Bronchial epithelial cell (primary cell): ENCODE measurements around the gene COBL. TPM values are rescaled to one million over a fixed set of nuclear protein-coding genes. Genes with fewer than 3 reads are reported as not detected.

Experiments
- DNase-seq: peaks from one replicate; pipeline ENCODE4 v3.0.0-alpha.2; 2010; ENCODE audit warnings: low read depth
- FAIRE-seq: peaks from 2 replicates; lab custom pipeline; 2011; peaks lifted over from hg19 to GRCh38; lab: Jason Lieb, UNC
- H3K27me3 ChIP-seq: 2 replicates; pipeline ENCODE4 v1.5.1; 2011; ENCODE audit warnings: low read length; ENCODE audit not compliant: control insufficient read depth, insufficient read depth
- H3K36me3 ChIP-seq: 2 replicates; pipeline ENCODE4 v1.5.1; 2011; ENCODE audit warnings: low read length; ENCODE audit not compliant: control insufficient read depth, insufficient read depth
- H3K4me3 ChIP-seq: 2 replicates; pipeline ENCODE4 v1.5.1; 2011; ENCODE audit warnings: mild to moderate bottlenecking, low read depth, low read length, control low read depth
- CTCF ChIP-seq: IDR thresholded peaks from 2 replicates; pipeline ENCODE4 v1.5.1; 2011; ENCODE audit warnings: mild to moderate bottlenecking, moderate library complexity, low read length, control low read depth, inconsistent platforms; ENCODE audit not compliant: insufficient read depth, severe bottlenecking
- total RNA-seq: library from RNA; depleted of rRNA; stranded (reverse); fragments of >200 nt; gene quantifications from 2 replicates; pipeline ENCODE4 v1.2.1, GENCODE V29; 2014

Gene COBL
- total RNA-seq, 1 donor from 2014 or later: 1.1 TPM

- Histone ChIP-seq H3K36me3 (no peaks in the 10 kb centered on the region), H3K27me3 (no peaks in the 10 kb centered on the region), H3K4me3 (no peak overlapping the region)
- FAIRE-seq: no peak
- no peak for DNase-seq
- no peak for TF ChIP-seq CTCF
Observed at GRCh38 chr7:51354434-51354833, 37.8 kb upstream of the COBL start.

GRCh38 chr7:51352174-51353100 lies 35.8 kb upstream of the COBL start:
- no peak for TF ChIP-seq CTCF
- DNase-seq: no peak
- Histone ChIP-seq H3K4me3 (no peak overlapping the region), H3K27me3 (no peaks in the 10 kb centered on the region), H3K36me3 (no peaks in the 10 kb centered on the region)
- no peak for FAIRE-seq

GRCh38 chr7:51351661-51352060 lies 35.1 kb upstream of the COBL start:
- FAIRE-seq (no peak), DNase-seq (no peak)
- H3K36me3 ChIP-seq: no peaks in the 10 kb centered on the region
- H3K27me3 ChIP-seq: no peaks in the 10 kb centered on the region
- TF ChIP-seq CTCF: no peak
- no peak overlapping the region for H3K4me3 ChIP-seq

GRCh38 chr7:51350546-51350896 lies 33.9 kb upstream of the COBL start:
- no peaks in the 10 kb centered on the region for H3K27me3 ChIP-seq
- H3K36me3 ChIP-seq: no peaks in the 10 kb centered on the region
- no peak for TF ChIP-seq CTCF
- no peak overlapping the region for H3K4me3 ChIP-seq
- FAIRE-seq (no peak), DNase-seq (no peak)

- H3K4me3 ChIP-seq: no peak overlapping the region
- no peak for TF ChIP-seq CTCF
Observed at GRCh38 chr7:51349820-51350545, 33.4 kb upstream of the COBL start.

More at GRCh38 chr7:51349820-51350545, 33.4 kb upstream of the COBL start:
- no peaks in the 10 kb centered on the region for H3K36me3 ChIP-seq
- FAIRE-seq (peak; percentile 98), DNase-seq (peak; percentile 96)
- no peaks in the 10 kb centered on the region for H3K27me3 ChIP-seq
